Measurements from ENCODE around the gene DMRTA2. TPM values are rescaled to one million over a fixed set of nuclear protein-coding genes. Genes with fewer than 3 reads are reported as not detected.

DMRTA2 gene
- total and polyA plus RNA-seq, 2 of the 8 experiments (the other 6 are each of a cell fraction or from before 2014, with no cell fraction given): not detected

GRCh38 chr1:50373532-50373931, 49.7 kb downstream of the DMRTA2 start (continued):
- TF ChIP-seq CHD7 (IDR thresholded peaks at IDR 0.05; ENCODE audit: insufficient replicate concordance, low read length) (no peak), SP1 (IDR thresholded peaks at IDR 0.05; ENCODE audit: low read depth, low read length) (no peak), MAX (IDR thresholded peaks at IDR 0.05) (no peak), CREB1 (IDR thresholded peaks at IDR 0.05) (no peak), SRF (IDR thresholded peaks at IDR 0.05; ENCODE audit: low read depth, low read length) (no peak), KDM1A (IDR thresholded peaks at IDR 0.05; ENCODE audit: borderline replicate concordance, low read length) (no peak), E2F6 (IDR thresholded peaks at IDR 0.05) (no peak), KDM4A (IDR thresholded peaks at IDR 0.05; ENCODE audit: low read depth, low read length, severe bottlenecking) (no peak), POLR2AphosphoS5 (IDR thresholded peaks at IDR 0.05; ENCODE audit: low read depth, low read length) (no peak), TBP (IDR thresholded peaks at IDR 0.05; ENCODE audit: low read depth, low read length) (no peak), RBBP5 (IDR thresholded peaks at IDR 0.05; ENCODE audit: borderline replicate concordance, low read depth, low read length) (no peak), ASH2L (IDR thresholded peaks at IDR 0.05; ENCODE audit: low read length) (no peak)

All from H1 (cell line).